HG03457 (cell line): Measurements from ENCODE around the gene SARS1.

Source experiments
- ATAC-seq: cut with Tn5 transposase; IDR thresholded peaks from one replicate; pipeline ENCODE4 v1.9.1; 2021; ENCODE audit warnings: moderate number of reproducible peaks; ENCODE audit not compliant: unreplicated experiment

Gene SARS1

DNA sequence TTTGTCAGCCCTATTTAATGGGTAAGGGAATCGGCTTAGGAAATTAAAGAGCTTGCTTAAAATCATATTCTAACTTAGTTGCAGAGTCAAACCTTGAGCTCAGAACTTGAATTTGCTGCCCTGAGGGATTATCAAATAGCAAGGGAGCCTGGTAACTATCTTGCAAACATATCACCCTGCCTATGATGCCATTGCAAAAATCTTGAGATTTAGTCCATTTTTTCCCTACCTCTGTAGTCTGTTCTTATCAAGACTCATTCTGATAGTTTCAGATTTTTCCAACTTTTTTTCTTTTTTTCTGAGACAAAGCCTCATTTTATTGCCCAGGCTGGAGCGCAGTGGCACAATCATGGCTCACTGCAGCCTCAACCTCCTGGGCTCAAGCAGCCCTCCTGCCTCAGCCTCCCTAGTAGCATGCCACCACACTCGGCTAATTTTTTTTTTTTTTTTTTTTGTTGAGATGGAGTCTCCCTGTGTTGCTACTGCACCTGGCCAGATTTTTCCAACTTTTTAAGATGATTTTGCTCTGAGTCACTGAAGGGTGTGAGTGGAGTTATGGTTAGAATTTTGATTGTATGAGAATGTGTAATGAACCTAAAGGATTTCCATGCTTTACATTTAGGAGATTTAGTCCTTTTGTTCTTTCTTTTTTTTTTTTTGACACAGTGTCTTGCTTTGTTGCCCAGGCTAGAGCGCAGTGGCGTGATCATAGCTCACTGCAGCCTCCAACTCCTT, 12.2 kb downstream of the SARS1 start:
- no peak for ATAC-seq

DNA sequence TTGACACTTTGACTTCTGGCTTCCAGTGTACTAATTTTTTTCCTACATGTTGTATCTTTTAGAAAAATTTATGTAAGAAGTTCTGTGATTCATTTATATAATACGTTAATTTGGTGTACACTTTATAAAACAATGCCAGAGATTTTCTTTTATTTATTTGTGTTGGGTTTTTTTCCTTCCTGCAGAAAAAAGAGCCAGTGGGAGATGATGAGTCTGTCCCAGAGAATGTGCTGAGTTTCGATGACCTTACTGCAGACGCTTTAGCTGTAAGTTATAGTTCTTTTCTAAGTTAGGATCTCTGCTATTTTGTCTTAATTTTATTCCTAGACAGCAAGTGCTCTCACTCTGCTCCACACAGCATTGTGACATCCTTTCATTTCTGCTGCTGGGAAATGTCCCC, 14.4 kb downstream of the SARS1 start:
- ATAC-seq: no peak

DNA sequence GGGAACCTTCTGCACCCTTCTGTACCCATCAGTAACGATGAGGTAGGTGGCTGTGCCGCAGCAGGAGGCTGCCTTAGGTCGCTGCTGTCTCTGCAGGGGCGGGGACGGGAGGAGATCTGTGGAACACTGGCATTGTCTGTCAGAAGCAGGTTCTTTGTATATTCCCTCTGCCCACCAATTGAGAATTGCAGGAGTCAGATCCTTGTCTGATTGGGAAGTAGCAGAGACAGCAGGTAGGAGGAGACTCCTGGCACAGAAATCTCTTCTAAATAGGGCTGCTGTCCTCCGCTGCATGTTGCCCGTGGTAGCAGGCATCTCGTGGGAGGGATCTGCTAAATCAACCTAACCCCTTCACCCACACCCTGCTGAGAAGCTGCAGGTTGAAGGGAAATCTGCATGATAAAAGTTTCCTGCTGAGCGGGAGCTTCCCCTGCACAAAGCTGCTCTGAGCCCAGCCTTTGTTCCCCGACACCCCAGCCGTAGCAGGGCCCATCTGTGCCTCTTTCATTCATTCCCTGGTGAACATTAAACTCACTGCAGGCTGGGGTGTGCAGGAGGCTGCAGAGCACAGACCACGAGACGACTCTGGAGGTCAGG, 15.9 kb downstream of the SARS1 start:
- ATAC-seq: no peak

DNA sequence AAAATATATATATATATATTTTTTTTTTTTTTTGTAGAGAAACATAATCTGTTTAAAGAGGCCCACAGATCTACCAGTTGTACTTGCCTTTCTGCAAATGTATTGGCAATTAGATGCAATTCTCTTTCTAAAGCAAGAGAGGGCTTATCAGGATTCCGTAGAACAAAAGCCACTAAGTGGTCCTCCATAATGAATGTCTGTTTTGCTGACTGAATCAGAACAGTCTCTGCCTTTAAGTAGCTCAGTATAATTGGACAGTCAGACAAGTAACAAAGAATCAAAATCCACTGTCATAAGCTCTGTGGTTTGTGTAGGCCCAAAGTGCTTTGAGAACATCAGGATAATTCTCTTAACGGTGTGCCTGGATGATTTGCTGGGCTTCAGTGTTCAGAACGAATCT, 17.3 kb downstream of the SARS1 start:
- ATAC-seq: no peak

DNA sequence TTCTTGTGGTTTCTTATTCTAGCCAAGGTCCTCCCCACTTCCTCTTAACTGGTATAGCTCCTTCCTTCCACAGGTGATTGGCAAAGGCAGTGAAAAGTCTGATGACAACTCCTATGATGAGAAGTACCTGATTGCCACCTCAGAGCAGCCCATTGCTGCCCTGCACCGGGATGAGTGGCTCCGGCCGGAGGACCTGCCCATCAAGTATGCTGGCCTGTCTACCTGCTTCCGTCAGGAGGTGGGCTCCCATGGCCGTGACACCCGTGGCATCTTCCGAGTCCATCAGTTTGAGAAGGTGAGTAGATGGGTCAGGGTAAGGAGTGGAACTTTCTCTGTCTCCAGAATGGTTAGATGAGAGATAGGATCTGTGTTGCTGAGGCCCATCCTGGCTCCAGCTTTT, 21.4 kb downstream of the SARS1 start:
- ATAC-seq: no peak

DNA sequence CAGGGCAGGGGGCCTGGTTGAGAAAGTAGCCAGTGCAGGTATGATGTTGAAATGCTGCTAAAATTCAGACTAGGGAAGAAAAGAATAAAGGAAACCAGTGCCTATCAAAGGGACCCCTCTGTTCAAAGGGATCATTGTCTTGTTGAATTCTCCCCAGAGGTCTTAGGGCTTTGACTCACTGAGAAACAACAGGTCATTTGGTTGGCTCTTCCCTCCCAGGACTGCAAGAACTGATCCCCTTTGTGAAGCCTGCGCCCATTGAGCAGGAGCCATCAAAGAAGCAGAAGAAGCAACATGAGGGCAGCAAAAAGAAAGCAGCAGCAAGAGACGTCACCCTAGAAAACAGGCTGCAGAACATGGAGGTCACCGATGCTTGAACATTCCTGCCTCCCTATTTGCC, 23.8 kb downstream of the SARS1 start:
- no peak for ATAC-seq

DNA sequence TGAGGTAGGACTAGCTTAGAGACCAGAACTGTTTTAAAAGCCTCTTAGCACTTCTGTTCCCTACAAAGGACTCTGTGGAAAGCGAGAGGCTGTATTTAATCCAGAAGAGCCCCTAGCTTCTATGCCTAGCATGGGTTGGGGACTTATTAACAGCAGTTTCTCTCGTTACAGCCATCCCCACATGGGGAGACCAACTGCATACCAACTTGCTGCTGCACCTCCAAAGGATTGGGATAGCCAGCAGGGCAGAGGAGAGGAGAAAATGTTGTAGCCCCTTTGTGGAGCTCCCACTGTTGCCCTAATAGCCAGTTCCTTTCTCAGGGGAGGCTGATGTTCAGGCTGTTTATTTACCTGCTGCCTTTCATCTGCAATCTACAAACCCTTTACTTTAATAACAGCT, 24.7 kb downstream of the SARS1 start:
- no peak for ATAC-seq

DNA sequence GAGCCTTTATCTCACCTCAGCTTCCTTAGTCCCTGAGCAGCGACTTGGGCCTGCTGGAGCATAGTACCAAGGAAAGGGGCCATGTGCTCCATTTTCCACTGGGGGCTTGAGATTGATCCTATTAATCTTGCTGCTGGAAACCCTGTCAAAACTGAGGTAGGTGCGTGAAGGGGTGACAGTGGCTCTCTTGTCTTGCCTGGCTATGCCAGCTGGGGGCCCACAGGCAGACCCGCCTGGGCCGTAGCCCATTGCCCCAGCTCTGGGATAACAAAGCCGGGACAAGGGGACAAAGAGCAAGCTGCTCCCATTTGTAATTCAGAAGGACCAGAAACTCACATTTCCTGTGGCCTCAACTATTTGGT, 25.3 kb downstream of the SARS1 start:
- no peak for ATAC-seq

DNA sequence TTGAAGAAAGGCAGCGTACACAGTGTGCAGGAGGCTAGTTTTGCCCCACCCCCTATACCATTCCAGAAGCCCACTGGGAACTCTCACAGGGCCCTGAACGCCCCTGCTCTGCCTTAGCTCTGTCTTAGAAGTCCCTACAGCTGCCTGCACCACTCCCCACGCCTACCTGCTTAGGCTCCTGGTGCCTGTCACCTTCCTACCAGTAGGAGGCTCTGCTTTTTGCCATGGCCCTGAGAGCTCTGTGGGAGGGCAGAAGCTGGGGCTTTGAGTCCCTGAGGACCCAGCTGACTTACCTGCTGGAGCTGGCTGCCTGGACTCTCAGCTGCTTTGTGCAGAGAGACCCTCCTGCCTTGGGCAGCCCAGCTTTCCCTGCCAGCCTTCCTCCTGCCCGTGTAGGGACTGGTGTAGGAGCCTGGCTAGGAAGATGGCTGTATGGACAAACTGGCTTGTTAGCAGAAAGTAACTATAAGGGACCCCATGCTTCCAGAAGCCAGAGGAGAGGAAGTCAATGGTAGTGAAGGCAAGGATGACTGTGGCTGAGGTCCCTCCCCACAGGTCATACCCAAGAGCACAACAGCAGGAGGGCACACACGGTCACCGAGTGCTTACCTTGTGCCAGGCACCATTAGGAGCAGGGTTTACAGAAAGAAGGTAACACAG, 25.8 kb downstream of the SARS1 start:
- no peak for ATAC-seq

DNA sequence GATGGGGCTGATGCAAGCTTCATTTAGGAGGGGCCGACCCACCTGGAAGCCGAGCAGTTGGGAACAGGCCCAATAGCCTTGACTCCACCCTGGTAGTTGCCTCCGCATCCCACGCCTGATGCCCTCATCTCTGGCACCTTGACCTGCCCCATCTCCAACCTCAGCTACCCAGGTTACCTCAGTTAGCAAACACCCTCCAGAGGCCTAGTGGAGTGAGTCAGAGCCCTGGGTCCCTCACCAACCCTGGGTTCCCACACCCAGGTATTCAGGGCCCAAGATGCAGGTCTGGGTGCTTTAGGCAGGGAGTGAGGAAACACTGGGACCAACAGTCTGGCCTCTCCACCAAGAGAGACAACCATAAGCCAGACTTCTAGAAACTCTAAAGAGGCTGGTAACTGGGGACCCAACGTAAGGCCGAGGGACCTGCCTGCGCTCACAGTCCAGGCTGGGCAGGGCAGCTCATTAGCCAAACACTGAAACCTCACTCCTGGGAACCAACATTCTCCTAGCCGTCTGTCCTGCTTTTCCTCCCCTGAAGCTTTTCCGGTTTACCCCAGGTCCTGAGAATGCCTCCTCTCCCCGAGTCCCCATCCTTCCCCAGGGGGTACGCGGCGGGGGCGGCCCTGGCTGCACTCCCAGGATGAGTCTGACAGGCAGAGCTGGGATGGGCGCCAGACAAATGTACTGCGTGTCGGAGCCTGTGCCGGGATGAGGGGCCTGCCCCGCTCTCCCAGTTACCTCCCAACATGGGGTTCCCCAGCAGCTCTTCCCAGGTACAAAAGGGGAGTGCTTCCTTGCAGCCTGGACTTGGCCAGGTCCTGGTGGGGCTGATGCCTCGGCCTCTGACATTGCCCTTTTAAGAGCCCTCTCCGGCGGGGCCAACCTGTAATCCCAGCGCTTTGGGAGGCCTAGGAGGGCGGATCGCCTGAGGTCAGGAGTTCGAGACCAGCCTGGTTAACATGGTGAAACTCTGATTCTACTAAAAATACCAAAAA, 26.7 kb downstream of the SARS1 start:
- no peak for ATAC-seq

DNA sequence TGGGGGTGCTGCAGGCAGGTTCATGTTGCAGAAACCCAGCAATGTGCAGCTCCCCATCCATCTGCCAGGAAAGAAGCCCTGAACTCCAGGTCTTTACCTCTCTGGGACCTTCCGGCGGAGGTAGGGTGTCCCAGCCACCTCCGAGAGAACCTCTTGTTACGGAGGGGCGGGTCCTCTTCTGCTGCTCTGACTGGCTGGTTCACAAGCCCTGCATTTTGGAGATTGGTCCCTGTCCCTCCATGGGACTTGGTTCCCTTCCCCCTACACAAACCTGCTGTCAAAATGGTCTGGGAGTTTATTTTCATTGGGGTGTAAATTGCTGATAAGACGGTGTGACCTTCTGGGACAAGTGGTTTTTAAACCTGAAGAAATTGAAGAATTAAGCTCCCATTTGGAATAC, 27.6 kb downstream of the SARS1 start:
- no peak for ATAC-seq

DNA sequence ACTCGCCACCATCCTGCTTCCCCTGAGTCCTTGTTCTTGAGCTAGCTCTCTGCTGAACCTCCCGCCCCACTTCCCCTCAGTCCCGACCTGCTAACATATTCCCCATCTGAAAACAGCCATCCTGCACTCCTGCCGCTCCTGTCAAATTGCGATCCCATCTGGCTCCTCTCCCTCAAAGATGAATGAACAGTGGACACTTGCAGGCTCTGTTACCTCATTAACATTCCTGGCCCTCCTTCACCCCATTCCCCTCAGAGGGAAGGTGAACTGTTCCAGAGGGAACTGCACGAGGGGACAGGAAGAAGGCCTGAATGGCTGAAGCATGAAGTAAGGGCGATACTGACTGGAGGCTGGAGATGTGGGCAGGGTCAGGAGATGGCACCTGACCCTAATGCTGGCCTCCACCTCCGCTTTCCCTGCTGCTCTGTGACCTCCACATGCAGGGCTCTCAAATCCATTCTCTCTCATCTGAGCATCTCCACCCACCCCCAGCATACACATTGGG, 28.2 kb downstream of the SARS1 start:
- ATAC-seq: no peak

DNA sequence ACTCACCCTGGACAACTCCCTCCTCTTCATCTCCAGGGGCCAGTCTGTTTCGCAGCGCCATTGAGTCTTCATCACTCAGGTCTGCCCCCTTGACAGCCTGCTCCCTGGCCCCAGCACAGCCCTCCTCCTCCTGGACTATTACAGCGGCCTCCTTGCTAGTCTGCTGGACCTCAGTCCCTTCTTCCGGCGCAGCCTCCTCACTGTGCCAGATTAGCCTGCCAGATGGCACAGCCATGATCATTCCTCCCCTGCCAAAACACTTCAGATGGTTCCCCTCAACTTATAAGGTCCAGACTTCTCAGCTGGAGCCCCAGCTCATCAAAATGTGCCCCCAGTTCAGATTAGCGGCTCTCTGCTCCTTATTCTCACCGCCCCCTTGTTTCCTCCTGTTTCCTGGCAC, 28.7 kb downstream of the SARS1 start:
- ATAC-seq: no peak

DNA sequence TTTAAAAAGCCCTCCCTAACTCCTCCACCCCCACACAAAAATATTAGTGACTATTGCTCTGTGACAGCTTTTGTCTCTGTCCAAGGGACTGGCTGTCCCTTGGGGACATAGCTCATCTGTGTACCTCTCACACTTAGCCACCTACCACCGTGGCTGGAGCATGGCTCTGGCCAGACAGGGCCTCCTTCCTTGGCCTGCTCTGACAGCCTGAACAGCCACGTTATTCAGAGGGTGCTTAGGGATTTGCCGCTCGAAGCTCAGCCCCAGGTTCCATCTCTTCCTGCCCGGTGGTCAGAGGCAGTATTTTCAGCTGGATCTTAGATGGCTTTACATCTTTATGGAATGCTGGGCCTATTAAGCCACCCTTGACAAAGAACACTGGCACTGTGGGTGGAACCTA, 29.5 kb downstream of the SARS1 start:
- ATAC-seq: no peak

DNA sequence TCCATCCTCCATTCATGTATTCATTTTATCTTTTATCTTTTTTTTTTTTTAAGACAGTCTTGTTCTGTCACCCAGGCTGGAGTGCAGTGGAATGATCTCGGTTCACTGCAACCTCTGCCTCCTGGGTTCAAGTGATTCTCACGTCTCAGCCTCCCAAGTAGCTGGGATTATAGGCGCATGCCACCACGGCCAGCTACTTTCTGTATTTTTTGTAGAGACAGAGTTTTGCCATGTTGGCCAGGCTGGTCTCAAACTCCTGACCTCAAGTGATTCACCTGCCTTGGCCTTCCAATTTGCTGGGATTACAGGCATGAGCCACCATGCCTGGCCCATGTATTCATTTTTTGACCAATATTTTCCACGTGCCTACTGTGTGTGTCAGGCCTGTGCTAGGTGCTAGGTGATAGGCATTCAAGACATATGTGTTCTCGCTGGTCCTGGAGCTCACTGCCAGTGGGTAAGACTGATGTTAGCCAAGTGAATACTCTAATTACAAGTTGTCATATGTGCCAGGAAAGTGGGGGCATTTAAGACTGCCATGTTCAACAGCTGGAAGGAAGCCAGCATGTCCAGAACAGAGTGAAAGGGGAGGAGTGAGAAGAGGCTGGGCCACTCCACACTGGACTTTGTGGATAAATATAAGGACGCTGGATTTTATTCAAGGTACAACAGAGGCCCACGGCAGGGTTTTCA, 30.3 kb downstream of the SARS1 start:
- no peak for ATAC-seq

DNA sequence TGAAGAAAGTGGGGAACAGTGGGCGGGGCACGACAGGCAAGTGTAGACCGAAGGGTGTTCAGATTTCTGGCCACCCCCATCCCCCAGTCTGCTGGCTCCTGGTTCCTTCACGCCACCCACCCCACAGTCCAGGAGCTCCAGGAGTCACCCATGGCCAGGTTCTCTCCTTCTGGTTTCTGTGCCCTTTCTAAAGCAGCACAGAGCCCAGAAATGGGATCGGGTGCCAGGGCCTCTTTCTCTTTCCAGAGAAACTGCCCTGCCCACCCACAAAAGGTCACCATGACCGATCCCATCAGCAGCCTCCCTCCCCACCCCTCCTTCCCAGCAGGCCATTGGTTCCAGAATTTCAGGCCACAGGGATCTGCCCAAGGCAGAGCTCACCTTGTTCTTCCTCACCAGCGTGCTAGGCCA, 32.4 kb downstream of the SARS1 start:
- no peak for ATAC-seq

DNA sequence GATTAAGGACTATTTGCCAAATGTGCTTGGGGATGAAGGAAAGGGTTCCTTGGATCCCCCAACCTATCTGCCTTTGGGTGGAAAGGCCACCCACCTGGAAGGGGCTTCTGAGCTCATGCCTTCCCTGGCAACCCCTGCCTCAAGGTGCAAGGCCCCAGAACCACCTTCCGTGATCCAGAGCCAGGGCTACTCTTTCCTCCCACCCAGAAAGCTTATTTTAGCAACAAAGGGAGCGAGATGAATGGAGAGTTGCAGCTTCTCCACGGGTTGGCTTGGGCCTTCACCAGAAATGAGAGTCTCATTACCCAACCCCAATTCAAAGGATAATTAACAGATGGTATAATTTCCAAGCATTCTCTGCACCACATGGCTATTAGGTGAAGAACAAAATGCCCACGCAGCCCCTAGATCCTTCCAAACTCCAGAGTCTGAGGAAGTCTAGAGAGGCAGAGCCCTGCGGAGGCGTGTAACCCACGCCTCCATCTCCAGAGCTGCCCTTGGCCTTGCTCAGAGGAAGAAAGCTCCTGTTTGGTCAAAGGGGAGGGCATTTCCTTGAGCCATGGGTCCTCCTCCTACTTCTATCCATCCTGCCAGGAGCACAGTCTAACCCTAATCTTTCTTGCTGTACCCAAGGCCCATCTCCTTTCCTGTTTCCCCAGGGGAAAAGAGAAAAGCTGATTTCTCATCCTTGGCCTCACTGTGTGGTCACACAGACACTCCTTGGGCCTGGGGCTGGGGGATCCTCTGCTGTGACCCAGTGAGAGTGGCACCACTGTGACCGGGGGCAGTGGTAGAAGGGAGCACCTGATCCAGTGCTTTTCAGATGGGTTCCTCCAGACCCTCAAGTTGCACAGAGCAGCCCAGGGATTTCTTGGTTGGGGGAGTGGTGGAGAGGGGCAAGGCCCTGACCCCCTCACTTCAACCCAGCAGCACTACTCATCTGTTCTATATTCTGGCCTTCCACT, 34.0 kb downstream of the SARS1 start:
- ATAC-seq: no peak

DNA sequence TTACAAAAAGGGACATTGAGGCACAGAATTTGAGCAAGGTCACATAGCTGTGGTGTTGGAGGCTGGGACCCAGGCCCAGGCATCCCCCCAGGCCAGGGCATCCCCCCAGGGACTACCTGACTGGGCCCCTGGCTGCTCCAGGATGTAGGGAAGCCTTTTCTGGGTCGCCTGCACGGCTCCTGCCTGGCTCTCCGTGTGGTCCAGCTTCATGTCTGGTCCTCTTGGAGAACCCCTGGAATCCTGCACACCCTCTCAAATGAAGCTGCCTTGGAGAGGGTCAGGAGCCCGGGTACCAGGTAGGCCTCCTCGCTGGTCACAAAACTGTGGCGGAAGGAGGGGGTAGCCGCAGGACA, 34.7 kb downstream of the SARS1 start:
- no peak for ATAC-seq

DNA sequence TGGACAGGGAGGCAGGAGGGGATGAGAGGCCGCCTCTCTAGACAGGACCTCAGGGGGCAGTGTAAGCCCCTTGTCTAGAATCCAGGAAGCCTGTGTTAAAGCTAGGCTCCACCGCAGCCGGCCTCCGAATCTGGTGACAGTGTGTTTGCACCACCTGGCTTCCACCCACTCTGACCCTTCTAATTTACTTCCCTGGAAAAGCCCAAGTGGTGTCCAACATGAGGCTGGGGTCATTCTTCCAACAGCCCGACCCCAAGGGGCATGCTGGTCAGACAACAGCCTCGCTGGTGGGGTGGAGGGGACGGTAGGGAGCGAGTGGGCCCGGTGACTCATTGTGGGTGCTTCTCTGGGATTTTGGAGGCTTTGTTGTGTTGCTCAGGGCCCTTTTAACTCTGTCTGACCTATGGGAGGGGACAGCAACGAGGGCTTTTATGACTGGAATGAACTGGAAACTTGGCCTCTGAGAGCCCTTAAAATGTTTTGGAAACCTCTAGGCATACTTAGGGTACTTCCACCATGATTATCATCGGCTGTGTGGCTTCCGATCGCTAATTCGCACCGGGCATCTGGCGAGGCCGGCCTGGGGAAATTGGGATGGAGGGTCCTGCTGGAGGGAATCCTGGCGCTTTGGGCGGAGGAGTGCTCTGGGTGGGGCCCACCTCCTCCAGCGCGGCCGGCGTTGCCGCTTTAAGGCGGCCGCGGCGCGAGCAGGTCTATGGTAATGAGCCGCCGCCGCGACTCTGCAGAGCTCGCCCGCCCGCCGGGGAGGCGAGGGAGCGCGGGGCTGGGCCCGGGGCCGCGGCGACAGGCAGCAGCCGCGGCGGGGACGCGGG, 35.3 kb downstream of the SARS1 start, which contains the start of gene CELSR2:
Gene CELSR2, plus strand, starts transcription at position 743 of the 833 bp plus-strand sequence. CDS start 541 bp downstream, outside the sequence.
- peak; percentile 71 for ATAC-seq
